A673 (cell line): ENCODE results near the gene ADAMTS19. TPM values are rescaled to one million over a fixed set of nuclear protein-coding genes. Genes with fewer than 3 reads are reported as not detected.

ENCODE experiments used
- BruUV-seq: library from RNA; stranded (reverse); fragments of 400-500 nt; replicated peaks from 2 replicates; lab custom pipeline; 2021; lab: Mats Ljungman, UMichigan
- CTCF ChIA-PET: fragments of 300-600 bp; sonication (Branson Sonifier 250); formaldehyde crosslinking; loops from one replicate; lab custom pipeline; 2022; ENCODE audit warnings: antibody characterized with exemption; lab: Charles Lee
- POLR2A ChIA-PET: fragments of 300-600 bp; sonication (Branson Sonifier 250); formaldehyde crosslinking; loops from one replicate; lab custom pipeline; 2022; ENCODE audit warnings: antibody characterized with exemption; ENCODE audit not compliant: low non-redundant PET; lab: Charles Lee
- DNase-seq: peaks from one replicate; pipeline ENCODE4 v3.0.0-alpha.2; 2015; ENCODE audit warnings: low spot score
- H3K27ac ChIP-seq: fragments of 200-600 bp; sonication (generic); 2 replicates; pipeline ENCODE4 v1.5.1; 2016; ENCODE audit warnings: mixed run types, low read depth, mild to moderate bottlenecking, mixed read lengths, antibody characterized with exemption, low read length; ENCODE audit not compliant: poor library complexity, severe bottlenecking
- H3K27me3 ChIP-seq: fragments of 200-600 bp; sonication (generic); replicated peaks from 2 replicates; pipeline ENCODE4 v1.6.1; 2017; ENCODE audit warnings: mixed run types, low read depth, mild to moderate bottlenecking, mixed read lengths, antibody characterized with exemption, low read length; ENCODE audit not compliant: insufficient read depth, poor library complexity
- H3K36me3 ChIP-seq: fragments of 200-600 bp; sonication (generic); 2 replicates; pipeline ENCODE4 v1.6.1; 2016; ENCODE audit warnings: mixed run types, mild to moderate bottlenecking, mixed read lengths, antibody characterized with exemption, low read length; ENCODE audit not compliant: insufficient read depth, poor library complexity, severe bottlenecking
- H3K4me1 ChIP-seq: fragments of 200-600 bp; sonication (generic); 2 replicates; pipeline ENCODE4 v1.6.1; 2017; ENCODE audit warnings: mixed run types, mild to moderate bottlenecking, mixed read lengths, antibody characterized with exemption, low read length; ENCODE audit not compliant: insufficient read depth, poor library complexity, severe bottlenecking
- H3K4me3 ChIP-seq: fragments of 200-600 bp; sonication (generic); 2 replicates; pipeline ENCODE4 v1.5.1; 2016; ENCODE audit warnings: low read depth, mixed run types, mild to moderate bottlenecking, mixed read lengths, low read length; ENCODE audit not compliant: poor library complexity, severe bottlenecking
- H3K9me3 ChIP-seq: fragments of 200-600 bp; sonication (generic); 2 replicates; pipeline ENCODE4 v1.6.1; 2016; ENCODE audit warnings: mixed run types, low read depth, mild to moderate bottlenecking, mixed read lengths, antibody characterized with exemption, low read length; ENCODE audit not compliant: poor library complexity, severe bottlenecking
- EZH2 ChIP-seq: fragments of 200-600 bp; sonication (generic); IDR thresholded peaks from 2 replicates; pipeline ENCODE4 v1.6.1; 2017; ENCODE audit warnings: borderline replicate concordance, low read depth, mild to moderate bottlenecking, mixed read lengths, antibody characterized with exemption, low read length; ENCODE audit not compliant: poor library complexity, severe bottlenecking
- intact Hi-C: fragments of 100-400 bp; cut with micrococcal nuclease; formaldehyde crosslinking; loops from one replicate; pipeline ENCODE4 v1.10.0; 2022; ENCODE audit not compliant: unreplicated experiment
- total RNA-seq: library from RNA; stranded (reverse); gene quantifications from 2 replicates; pipeline ENCODE4 v1.2.3, GENCODE V29; 2021
- TF ChIP-seq, protein P1 (sequence below): fragments of 300-800, 200-600 bp; sonication (generic); conservative IDR thresholded peaks from 2 replicates; pipeline ENCODE4 v1.5.1; 2017; ENCODE audit warnings: low read depth, mild to moderate bottlenecking, antibody characterized with exemption, low read length, moderate library complexity, mixed read lengths

ADAMTS19 gene
- total RNA-seq, 1 experiment from 2014 or later: not detected

DNA sequence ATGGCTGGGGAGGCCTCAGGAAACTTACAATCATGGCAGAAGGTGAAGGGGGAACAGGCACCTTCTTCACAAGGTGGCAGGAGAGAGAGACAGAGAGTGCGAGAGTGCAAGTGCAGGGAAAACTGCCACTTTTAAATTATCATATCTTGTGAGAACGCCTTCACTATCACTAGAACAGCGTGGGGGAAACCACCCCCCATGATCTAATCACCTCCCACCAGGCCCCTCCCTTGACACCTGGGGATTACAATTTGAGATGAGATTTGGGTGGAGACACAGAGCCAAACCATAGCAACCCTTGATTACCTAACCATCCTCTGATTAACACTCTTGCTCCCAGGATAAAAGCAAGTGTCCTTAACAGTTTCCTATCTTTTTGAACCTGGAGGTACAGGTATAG is 21.1 kb downstream of the ADAMTS19 start:
- H3K36me3 ChIP-seq: no peaks in the 10 kb centered on the region
- CTCF ChIA-PET: no interaction called here
- TF ChIP-seq, protein P1, sequence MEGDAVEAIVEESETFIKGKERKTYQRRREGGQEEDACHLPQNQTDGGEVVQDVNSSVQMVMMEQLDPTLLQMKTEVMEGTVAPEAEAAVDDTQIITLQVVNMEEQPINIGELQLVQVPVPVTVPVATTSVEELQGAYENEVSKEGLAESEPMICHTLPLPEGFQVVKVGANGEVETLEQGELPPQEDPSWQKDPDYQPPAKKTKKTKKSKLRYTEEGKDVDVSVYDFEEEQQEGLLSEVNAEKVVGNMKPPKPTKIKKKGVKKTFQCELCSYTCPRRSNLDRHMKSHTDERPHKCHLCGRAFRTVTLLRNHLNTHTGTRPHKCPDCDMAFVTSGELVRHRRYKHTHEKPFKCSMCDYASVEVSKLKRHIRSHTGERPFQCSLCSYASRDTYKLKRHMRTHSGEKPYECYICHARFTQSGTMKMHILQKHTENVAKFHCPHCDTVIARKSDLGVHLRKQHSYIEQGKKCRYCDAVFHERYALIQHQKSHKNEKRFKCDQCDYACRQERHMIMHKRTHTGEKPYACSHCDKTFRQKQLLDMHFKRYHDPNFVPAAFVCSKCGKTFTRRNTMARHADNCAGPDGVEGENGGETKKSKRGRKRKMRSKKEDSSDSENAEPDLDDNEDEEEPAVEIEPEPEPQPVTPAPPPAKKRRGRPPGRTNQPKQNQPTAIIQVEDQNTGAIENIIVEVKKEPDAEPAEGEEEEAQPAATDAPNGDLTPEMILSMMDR: no peak
- TF ChIP-seq EZH2: no peak
- intact Hi-C loops: no loop called here
- DNase-seq: no peak
- POLR2A ChIA-PET: no interaction called here
- peaks cover 4% of the 10 kb centered on the region for H3K27me3 ChIP-seq
- no peak overlapping the region for H3K27ac ChIP-seq
- H3K4me1 ChIP-seq: no peaks in the 10 kb centered on the region
- H3K9me3 ChIP-seq: no peaks in the 10 kb centered on the region
- H3K4me3 ChIP-seq: no peak overlapping the region
- no TSS peak for BruUV-seq

DNA sequence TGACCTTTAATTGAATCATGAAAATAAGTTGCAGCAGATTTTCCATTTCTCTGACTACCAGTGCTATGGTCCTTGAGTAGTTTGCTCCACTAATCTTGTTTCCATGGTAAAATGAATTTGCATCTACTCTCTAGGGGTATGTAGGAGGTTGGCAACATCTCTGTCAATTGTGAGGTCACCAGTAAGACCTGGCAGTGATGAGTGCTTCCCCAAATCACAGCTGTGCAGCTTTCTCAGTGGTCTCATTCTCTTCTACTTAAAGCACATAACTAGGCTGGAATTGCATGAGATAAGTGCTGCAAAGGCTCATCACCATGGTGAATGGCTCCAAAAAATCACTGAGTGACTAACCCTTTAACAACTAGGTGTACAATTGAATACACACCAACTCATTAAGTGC is 36.3 kb downstream of the ADAMTS19 start:
- H3K27me3 ChIP-seq: no peaks in the 10 kb centered on the region
- ChIA-PET CTCF (no interaction called here), POLR2A (no interaction called here)
- H3K4me3 ChIP-seq: no peak overlapping the region
- DNase-seq: no peak
- no peak for TF ChIP-seq EZH2
- TF ChIP-seq, protein P1: no peak
- H3K36me3 ChIP-seq: no peaks in the 10 kb centered on the region
- no peaks in the 10 kb centered on the region for H3K9me3 ChIP-seq
- no peak overlapping the region for H3K27ac ChIP-seq
- no TSS peak for BruUV-seq
- intact Hi-C loops: no loop called here
- H3K4me1 ChIP-seq: no peaks in the 10 kb centered on the region

DNA sequence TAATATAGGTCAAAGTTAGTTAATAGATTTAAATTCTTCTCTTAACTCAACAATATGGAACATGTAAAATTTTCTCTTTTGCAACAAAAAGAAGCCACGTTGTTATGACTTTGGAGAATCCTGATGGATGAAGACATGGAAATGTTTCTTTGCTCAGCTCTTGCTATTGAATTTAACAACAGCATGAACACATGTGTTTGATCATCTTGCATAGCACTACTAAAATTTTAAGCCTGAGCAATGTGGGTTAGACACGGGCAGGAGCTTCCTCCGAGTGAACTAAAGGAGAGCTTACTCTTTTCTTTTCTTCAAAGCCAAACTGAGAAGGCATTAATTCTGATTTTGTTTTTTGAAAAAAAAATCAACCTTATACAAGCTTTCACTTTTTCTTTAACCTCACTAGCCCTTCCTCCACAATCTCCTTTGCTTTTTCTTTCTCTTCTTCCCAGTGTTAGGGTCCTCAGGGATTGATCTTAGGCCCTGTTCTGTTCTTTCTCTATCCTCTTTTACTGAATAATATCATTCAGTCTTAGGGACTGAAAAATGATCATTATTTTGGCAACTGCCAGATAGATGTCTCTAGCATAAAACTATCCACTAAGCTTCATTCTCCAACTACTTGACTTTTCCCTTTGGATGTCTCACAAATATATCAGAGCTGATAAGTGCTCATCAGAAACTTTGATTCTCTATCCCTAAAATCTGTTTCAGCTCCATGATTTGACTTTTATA is 36.9 kb downstream of the ADAMTS19 start:
- no peaks in the 10 kb centered on the region for H3K36me3 ChIP-seq
- POLR2A ChIA-PET: no interaction called here
- TF ChIP-seq EZH2: no peak
- no peaks in the 10 kb centered on the region for H3K9me3 ChIP-seq
- intact Hi-C loops: no loop called here
- no peaks in the 10 kb centered on the region for H3K27me3 ChIP-seq
- no peak for DNase-seq
- no peak overlapping the region for H3K27ac ChIP-seq
- CTCF ChIA-PET: no interaction called here
- H3K4me3 ChIP-seq: no peak overlapping the region
- no peaks in the 10 kb centered on the region for H3K4me1 ChIP-seq
- no TSS peak for BruUV-seq
